NOMO-1 treated with DMSO at 0.1 percent for 48 hours (cell line): Measurements from ENCODE around the gene TXLNG.

ENCODE experiments used
- DNase-seq: peaks from one replicate; lab custom pipeline; 2025; ENCODE audit not compliant: unreplicated experiment; lab: John Stamatoyannopoulos, UW

The TXLNG gene

GRCh38 chrX:16870862-16871815, 84.9 kb downstream of the TXLNG start:
- DNase-seq: peak; percentile 66

- DNase-seq: no peak
Observed at GRCh38 chrX:16873106-16873505, 86.8 kb downstream of the TXLNG start.

GRCh38 chrX:16874458-16875095, 88.3 kb downstream of the TXLNG start:
- no peak for DNase-seq

GRCh38 chrX:16876696-16877095, 90.4 kb downstream of the TXLNG start:
- DNase-seq: no peak

GRCh38 chrX:16882169-16882568, 95.9 kb downstream of the TXLNG start:
- DNase-seq: peak; percentile 22

GRCh38 chrX:16882702-16883486, 96.6 kb downstream of the TXLNG start:
- peak; percentile 62 for DNase-seq

- no peak for DNase-seq
Observed at GRCh38 chrX:16883487-16883804, 97.2 kb downstream of the TXLNG start.

- peak; percentile 84 for DNase-seq
Observed at GRCh38 chrX:16885628-16886027, 99.4 kb downstream of the TXLNG start.

GRCh38 chrX:16892504-16893362, 106.5 kb downstream of the TXLNG start:
- peak; percentile 90 for DNase-seq
